ENCODE results near the gene TCF19.
A peak's percentile ranks its signal among the peaks of the same experiment; 100 is the strongest.

The TCF19 gene

DNA sequence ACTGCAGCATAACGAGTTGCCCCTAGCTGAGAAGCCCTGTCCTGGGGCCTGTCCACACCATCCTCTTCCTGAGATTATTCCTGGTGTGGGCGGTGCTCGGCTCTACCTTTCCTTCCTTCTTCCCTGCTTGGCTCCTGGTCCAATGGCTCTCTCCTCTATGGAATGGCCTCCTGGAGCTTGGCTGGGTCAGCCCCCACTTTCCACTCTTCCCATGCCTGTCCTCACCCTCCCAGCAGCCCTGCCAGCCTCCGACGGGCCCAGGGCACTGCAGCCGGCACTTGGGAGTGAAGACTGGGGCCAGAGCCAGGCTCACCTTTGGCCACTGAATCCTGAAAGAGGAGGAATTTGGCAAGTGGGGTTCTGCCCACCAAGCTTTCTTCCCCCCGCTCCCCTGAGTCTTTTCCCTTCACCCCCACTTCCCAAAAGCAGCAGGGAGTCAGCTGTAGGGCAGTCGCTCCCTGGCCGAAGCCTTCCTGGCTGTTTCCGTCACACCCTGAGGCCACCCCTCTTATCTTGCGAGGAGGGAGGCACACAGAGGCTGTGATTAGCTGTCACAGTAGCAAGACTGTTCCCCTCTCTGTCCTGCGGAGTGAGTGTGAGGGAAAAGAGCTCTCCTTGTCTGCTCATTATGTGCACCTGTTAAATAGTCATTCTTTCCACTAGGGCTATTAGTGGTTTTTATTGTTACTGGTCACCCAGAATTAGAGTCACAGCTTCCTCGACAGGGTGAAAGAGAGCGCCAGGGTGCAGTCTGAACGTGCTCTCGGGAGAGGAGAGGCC lies 31.8 kb upstream of the TCF19 start:
- no peak for DNase-seq (ENCODE audit: low read depth in 2 of 2)

DNA sequence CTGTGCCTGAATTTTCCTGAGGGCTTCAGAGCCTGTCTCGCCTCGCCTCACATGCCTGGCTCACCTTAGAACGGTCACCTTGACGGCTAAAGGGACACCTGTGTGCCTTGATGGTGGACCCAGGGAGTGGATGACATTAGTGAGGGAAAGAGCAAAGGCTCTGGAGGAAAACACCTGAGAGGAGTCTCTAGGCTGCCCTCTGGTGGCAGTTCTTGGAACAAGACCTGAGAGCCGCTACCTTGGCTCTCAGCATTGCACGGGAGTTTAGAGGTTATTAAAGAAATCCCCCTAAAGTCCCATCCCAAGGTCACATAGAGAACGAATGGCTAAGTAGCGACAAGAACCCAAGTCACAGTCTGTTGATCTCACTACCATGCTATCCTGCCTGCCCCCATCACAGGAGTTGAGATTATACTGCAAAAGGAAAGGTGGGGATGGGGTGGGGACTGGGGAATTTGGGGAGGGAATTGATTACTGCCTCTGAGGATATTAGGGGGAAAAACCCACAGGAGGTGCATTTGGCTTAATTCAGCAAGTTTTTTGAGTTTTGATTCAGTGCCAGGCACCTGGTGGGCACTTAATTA lies 30.2 kb upstream of the TCF19 start:
- peak; percentile 26 to 50 for DNase-seq (ENCODE audit: low read depth in 2 of 2)

DNA sequence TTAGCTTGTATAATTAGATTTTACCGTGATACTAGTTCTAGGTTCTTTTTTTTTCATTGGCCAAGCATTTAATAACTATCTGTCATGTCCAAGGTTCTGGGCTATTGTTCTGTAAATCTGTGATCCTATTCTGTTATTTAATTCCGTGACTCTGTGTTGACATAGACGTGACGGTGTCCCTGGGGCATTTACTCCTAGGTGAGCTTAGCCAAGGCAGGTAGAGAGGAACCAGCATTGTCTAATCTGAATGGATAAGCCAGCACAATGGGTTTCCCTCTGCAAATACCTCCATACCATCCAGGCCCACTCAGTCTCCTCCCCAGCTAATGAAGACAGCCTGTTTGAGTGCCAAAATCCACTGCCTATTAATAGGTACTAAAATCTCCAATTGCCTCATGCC lies 29.3 kb upstream of the TCF19 start:
- DNase-seq (ENCODE audit: low read depth in 2 of 2) = no peak

DNA sequence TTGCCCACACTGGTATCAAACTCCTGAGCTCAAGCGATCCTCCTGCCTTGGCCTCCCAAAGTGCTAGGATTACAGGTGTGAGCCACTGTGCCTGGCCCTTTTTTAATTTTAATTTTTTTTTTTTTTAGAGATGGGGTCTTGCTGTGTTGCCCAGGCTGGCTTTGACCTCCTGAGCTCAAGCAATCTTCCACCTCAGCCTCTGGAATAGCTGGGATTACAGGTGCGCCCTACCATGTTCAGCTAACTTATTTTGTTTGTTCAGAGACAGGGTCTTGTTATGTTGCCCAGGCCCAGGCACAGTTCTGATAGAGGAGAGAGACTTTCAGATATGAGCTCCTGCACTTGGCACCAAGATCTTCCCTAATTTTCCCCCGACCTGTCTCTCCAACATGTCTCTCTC lies 27.6 kb upstream of the TCF19 start:
- DNase-seq (ENCODE audit: low read depth in 2 of 2) = no peak

DNA sequence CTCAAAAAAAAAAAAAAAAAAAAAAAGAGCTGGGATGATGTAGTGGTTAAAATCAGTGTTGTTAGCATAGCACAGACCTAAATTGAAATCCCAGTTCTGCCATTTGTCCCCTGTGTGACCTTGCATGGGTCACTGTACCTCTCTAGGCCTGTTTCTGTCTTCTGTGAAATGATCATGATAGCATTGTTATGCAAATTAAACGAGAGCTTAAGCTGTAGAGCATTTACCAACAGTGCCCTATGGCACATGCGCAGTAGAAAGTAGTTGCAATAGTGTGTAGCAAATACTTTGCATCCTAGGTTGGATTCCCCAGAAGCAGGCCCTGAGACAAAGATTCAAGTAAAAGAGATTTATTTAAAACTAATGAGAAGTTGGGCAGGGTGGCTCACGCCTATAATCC lies 26.8 kb upstream of the TCF19 start:
- DNase-seq (ENCODE audit: low read depth in 2 of 2) = no peak

DNA sequence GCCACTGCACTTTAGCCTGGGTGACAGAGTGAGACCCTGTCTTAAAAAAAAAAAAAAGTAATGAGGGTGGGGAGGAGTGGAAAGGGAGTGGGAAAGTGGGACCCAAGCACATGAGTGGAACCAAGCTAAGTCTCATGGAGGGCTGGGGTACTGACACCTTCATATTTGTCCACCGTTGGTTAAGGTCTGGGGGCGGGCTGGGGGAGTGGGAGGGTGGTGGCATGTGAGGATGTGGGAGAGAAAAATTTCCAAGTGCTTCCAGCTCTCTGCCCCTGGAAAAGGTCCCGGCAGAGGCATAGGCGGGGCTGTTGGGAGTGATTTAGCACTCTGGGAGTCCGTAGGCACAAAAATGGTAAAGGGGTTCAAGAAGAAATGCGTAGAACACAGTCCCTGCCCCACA lies 25.6 kb upstream of the TCF19 start:
- DNase-seq (ENCODE audit: low read depth in 2 of 2) = no peak

DNA sequence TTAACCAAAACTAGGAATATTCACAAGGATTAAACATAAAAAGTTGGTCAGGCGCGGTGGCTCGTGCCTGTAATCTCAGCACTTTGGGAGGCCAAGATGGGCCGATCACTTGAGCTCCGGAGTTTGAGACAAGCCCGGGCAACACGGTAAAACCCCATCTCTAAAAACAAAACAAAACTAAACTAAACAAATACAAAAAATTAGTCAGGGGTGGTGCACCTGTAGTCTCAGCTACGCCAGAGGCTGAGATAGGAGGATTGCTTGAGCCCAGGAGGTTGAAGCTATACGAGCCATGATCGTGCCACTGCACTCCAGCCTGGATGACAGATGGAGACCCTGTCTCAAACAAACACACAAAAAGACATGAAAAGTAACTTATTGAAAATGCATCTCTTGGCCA lies 22.7 kb upstream of the TCF19 start:
- no peak for DNase-seq (ENCODE audit: low read depth in 2 of 2)

DNA sequence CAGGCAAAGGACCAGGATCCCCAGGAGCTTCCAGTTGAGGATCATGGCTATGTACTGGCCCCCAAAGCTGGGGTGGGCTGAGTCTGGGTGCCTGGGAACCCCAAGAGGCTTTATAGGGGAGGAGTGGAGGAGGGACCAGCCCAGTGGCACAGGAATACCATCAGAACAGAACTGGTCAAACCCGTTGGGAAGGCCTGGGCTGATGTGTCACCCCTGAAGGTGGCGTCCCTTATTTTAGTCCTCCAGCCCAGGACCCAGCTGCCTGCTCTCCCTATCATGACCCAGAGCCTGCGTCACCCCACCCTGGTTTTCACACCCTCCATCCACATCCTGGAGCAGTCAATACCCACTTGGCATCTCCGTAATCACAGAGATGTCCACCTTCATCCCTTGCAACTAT lies 19.4 kb upstream of the TCF19 start, which contains the start of gene PSORS1C2:
TSS of gene PSORS1C2 (minus strand) at position 85 of the 400 bp plus-strand sequence. CDS start at position 45, 40 bp downstream.
- no peak for DNase-seq (ENCODE audit: low read depth in 2 of 2)

DNA sequence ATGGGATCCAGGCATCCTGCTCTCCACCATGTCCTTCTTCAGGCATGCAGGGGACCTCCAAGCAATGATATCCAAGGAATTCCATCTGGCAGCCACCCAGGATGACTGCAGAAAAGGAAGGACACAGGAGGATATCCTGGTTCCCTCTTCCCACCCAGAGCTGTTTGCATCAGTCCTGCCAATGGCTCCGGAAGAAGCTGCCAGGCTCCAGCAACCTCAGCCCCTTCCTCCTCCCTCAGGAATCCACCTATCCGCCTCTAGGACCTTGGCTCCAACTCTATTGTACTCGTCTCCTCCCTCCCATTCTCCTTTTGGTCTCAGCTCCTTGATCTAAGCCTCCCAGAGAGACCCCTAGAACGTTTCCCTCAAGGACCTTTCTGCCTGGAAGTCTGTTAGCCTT lies 18.8 kb upstream of the TCF19 start:
- no peak for DNase-seq (ENCODE audit: low read depth in 2 of 2)

DNA sequence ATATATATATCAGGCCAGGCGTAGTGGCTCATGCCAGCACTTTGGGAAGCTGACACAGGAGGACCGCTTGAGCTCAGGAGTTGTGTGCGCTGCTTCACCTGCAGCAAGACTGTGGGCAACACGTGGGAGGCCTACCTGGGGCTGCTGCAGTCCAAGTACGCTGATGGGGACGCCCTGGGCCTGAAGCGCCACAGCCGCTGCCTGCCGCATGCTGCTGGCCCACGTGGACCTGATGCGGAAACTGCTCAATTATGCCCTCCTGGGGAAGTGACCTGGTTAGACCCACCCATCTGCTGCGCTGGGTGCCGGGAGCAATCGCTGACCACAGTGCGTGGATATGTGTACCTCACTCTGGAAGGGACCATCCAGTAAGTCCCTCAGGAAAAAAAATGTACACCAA lies 17.7 kb upstream of the TCF19 start:
- DNase-seq (ENCODE audit: low read depth in 2 of 2) = no peak

DNA sequence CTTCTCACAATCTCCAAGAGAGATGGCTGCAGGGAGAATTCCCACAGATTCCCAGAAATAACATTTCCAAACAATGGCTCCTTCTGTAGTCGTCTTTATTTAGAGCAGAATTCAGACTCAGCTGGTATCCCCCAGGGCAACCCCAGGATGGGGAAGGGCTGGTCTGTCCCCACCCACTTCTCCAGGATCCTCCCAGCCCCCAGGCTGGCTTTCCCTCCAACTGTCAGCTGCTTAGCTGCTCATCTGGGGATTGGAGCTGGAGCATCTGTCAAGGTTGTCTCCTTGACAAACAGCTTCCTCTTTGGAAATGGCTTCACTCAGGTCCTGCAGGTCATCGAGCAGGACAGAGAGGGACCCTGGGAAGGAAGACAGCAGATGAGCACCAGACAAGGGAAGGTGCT lies 16.0 kb upstream of the TCF19 start:
- no peak for DNase-seq (ENCODE audit: low read depth in 2 of 2)

DNA sequence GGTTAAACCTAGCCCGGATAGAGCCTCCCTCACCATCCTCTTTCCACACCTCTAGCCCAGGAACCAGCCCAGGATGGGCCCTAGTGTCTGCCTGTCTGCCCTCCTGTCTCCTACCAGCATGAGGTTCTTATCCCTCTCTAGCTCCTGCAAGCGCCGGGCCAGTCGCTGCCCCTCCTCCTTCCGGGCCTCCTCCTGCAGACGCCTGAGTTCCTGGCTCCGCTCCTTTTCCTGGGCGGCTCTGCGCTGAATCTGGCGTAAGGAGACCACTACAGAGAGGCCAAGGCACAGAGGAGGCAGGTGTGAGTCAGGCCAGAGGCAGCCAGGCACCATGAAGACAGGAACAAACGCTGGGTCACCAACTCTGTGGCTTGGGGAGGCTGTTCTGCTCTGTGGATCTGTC lies 15.2 kb upstream of the TCF19 start:
- no peak for DNase-seq (ENCODE audit: low read depth in 2 of 2)

DNA sequence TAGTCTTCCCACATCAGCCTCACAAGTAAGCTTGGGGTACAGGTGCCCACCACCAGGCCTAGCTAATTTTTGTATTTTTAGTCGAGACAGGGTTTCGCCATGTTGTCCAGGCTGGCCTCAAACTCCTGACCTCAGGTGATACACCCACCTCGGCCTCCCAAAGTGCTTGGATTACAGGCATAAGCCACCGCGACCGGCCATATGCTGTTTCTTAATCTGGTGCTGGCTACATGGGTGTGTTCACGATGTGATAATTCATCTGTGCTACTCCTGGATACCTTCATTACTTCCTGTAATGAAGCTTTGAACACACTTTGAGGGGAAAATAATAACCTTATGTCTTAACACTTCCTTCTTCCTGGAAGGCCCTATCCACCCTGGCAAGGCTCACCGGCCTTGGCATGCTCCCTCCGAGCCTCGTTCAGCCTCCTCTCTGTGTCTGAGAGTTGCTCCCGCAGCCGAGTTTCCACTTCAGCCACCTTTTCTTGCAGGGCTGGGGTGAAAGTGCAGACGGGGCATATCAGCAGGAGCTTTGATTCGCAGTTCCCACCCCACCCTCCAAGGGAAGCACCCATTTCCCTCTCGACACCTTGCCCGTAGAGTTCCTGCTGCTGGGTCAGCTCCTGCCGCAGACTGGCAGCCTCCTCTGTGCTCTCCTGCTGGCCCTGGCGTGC lies 14.0 kb upstream of the TCF19 start:
- DNase-seq (ENCODE audit: low read depth in 2 of 2) = no peak

DNA sequence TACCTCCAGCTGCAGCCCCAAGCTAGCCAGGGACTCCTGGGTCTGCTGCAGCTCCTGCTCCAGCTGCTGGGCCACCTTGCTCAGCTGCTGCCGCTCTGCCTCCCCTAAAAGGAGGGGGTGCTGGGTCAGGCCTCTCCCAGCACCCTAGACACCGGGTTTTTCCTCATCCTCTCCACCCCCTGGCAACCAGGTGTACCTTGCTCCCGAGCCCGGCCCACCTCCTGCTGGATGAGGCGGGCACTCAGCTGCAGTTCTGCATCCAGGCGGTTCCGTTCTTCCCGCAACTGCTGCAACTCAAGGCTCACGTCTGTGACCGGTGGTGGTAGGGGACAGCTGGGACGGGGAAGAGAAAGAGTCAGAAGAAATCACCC lies 13.4 kb upstream of the TCF19 start:
- DNase-seq (ENCODE audit: low read depth in 2 of 2) = no peak

DNA sequence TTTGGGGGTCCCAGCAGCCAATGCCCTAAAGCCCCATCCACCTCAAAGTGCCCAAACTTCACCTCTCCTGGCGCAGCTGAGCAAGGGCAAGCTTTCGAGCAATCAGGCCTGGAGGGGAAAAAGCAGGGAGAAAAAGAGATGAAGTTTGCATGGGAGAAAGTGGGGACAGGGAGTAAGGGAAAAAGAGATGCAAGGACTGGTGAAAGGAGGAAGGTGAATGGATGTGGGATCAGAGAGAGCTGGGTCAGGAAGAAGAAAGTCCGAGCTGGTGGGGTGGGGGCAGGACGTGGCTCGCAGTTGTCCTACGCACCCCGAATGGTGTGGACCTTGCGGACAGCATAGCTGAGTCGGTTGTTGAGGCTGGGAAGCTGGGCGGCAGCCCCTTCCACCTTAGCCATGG lies 13.0 kb upstream of the TCF19 start:
- DNase-seq (ENCODE audit: low read depth in 2 of 2) = no peak

DNA sequence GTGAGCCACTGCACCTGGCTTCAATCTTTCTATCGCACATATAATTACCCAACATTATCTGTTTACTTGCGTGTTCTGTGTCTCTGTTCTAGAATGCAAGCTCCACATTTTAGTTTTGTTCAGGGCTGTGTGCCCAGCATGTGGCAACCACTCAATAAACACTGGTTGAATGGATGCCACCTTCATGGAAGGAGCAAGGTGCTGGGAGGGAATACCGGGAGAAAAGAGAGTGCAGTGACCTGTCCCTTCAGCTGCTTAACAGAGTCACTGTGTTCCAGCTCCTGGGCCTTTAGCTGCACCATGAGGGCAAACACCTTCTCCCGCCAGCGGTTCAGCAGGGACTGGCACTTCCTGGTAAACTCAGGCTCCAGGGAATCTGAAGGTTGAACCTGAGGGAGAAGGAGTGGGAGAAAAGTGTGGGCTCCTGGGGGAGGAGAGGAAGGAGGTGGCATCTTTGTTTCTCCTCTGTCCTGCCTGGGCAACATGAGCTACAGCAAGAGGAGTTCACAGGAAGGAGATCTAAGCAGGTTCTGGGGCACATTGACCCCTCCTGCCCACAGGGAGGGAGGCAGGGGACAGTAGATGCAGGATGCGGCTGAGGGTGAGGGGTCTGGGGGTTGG lies 8.5 kb upstream of the TCF19 start:
- no peak for DNase-seq (ENCODE audit: low read depth in 2 of 2)

DNA sequence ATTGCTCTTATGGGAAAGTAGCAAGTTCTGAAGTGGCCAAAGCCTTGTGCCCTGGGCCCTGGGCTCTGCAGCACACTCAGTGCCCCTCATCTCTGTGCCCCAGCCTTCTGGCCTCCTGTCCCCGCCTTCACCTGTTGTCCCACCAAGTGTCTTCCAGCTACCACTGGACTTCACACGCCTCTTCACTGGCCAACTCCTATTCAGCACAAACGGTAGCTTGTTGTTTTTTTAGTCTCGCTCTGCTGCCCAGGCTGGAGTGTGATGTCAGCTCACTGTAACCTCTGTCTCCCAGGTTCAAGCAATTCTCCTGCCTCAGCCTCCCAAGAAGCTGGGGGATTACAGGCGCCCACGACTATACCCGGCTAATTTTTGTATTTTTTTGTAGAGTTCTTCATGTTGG lies 5.6 kb upstream of the TCF19 start:
- DNase-seq (ENCODE audit: low read depth in 2 of 2) = no peak

DNA sequence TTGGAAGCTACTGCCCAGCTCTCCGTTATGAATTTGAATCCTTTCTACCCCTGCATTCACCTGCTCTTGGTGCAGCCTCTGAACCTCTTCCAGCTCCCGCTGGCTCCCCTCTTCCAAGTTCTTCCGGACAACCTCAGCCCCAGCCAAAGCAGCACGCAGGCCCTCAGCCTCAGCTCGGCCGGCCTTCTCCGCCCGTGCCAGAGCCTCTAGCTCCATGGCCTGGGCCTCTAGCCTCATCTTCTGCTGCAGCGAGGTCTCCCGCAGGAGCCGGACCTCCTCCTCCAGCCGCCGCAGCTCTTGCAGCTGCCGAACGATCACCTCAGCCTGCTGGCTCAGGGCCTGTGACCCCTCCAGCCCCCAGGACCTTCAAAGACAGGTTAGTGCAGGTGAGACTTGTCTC lies 4.0 kb upstream of the TCF19 start:
- DNase-seq (ENCODE audit: low read depth in 2 of 2) = no peak

DNA sequence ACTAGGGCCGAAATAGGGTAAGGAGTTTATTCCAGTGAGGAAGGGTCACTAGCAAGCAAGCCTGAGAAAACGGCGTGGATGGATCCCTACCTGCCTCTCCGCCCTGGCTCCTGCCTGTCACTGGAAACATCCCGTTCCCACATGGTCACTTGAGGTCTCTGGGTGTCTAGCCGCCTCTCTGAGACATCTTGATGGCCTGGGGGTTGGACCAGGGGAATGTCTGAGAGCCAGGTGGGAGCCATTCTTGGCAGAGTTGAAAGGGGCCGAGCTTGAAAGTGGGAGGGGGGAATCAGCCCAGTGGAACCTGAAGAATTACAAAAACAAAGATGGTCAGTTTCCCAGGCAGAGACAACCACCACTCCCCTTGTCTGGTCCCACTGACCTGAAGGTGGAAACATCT lies 1.7 kb upstream of the TCF19 start:
- DNase-seq (ENCODE audit: low read depth in 2 of 2) = no peak

DNA sequence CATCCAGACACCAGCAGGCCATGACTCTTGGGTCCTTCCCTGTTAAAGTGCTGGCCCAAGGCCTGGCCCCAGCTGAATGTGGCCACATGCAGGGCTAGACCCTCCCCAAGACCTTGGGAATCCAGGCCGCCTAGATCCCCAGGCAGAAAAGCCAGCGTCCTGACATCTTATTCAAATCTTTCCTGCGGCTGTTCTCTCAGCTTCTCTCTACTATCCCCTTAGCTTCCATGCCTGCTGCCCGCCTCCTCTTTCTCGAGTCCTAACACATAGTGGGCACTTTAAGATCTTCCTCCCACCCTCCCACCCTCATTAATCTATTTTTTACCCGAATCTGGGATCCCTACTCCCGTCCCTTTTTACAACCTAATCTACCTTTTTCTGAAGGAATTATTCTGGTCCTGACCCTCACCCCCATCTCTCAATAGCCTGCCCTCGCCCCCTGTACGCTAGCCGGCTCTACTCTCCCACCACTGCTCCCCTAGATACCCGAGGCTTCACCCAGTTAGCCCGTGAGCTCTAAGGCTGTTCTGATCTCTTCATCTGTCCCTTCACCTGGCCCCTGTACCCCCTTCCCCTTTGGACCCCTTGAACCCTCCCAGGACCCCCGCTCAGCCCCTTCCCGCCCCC lies 763 bp upstream of the TCF19 start, which contains the start of gene CCHCR1:
TSS of gene CCHCR1 (minus strand) at position 290 of the 627 bp plus-strand sequence. CDS start at position 88, 202 bp downstream.
- DNase-seq (ENCODE audit: low read depth in 2 of 2) = no peak

DNA sequence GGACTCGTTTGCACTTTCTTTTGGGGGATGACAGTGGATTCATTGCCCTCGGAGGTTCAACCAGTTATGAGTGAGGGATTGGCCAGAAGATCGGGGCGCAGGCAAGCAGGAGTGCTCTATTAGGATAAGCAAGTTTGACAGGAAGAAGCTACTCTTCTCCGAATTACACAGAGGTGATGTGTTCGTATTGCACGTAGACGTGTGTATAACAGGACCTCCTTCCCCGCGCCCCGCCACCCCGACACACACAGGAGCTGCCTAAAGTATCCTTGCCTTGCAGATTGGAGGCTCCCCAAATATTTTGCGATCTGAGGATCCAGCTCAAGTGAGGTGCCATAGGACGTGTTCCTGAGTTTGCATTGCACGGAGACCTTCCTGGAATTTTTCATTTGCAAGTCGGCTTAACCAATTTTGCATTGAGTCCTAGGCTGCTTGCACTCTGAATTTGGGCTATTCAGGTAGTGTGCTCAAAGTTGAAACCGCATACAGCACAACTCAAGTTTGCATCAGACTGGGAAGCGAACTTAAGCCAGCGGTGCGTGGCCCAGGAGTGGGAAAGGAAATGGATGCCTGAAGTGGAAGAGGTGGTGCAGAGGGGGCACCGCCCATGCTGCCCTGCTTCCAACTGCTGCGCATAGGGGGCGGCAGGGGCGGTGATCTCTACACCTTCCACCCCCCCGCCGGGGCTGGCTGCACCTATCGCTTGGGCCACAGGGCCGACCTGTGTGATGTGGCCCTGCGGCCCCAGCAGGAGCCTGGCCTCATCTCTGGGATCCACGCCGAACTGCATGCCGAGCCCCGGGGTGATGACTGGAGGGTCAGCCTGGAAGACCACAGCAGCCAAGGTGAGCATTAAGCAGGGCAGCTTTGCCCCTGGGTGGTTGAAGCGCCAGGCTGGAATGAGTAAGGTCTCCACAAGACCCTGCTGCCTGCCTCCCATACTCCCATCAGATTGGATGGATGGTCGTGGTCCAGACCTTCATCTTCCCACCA lies 770 bp downstream of the TCF19 start:
- DNase-seq (ENCODE audit: low read depth in 2 of 2) = no peak
